Adrenal gland (tissue), 5 donors: ENCODE data around the gene CGNL1.

ENCODE experiments used
- CTCF ChIP-seq, 6 experiments: fragments of 450-650 bp in 4 of 6; fragments of 200-600 bp in 2 of 6; sonication (generic) in 1 of 6; IDR thresholded peaks; 1 replicate in 5 of 6; 2 replicates in 1 of 6; pipeline versions ENCODE4 v1.5.1 to v1.8.0; 2016 to 2021; ENCODE audit warnings: antibody characterized with exemption in 6 of 6, mild to moderate bottlenecking in 2 of 6, moderate library complexity in 1 of 6
- POLR2A ChIP-seq, 2 donors: fragments of 450-650 bp; IDR thresholded peaks; one replicate each; pipeline ENCODE4 v1.6.1; 2017; ENCODE audit warnings: antibody characterized with exemption in 2 of 2, mild to moderate bottlenecking in 2 of 2, moderate library complexity in 1 of 2
- donor health status: DM: no; HTN: no; CAD: no.

DNA sequence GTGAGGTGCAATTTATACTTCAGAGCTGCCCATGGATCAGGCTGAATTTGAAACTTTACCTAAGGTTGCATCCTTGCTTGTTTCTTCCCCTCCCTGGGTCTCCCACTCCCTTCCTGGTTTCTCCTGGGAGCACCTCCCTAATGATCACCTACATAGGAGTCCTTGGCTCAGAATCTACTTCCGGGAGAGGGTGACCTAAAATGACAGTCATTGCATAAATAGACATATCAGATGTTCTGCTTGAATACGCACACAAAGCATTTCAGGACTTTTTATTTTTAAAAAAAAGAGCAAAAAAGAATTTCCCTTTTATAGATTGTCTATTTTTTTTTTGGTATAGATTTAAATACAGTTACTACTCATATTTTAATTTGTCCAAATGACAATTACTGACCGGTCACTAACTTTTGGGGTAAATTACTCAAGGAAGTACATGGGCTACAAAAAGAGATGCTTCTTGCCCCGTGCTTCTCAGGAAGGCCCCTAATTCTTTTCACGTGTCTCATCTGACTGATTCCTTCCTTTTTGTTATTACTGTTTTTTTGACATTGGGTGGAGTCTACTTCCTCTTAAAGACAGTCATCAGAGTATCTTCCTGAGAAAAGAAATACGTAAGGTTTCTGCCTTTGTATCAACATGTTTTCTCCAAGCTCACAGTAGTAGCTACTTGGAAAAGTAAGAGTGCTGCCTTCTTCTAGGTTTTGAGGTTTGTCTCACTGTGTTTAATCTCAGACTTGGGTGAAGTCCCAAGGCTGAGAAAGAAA, 210.5 kb downstream of the CGNL1 start:
- TF ChIP-seq CTCF (IDR thresholded peaks at IDR 0.05) (no peak), POLR2A (IDR thresholded peaks at IDR 0.05) (no peak)
